MCF 10A (cell line): ENCODE data around the gene THAP4. TPM values are rescaled to one million over a fixed set of nuclear protein-coding genes. Genes with fewer than 3 reads are reported as not detected.

Experiments
- BruUV-seq: library from RNA; stranded (reverse); fragments of 400-500 nt; replicated peaks from 2 replicates; lab custom pipeline; 2021; lab: Mats Ljungman, UMichigan
- CTCF ChIA-PET: fragments of 300-600 bp; sonication (Branson Sonifier 250); formaldehyde crosslinking; extraction: SDS; loops from one replicate; lab custom pipeline; 2021; ENCODE audit warnings: antibody characterized with exemption, inconsistent platforms; lab: Yijun Ruan, JAX
- POLR2A ChIA-PET: fragments of 300-600, 350-650 bp; sonication (Branson Sonifier 250); formaldehyde crosslinking; extraction: SDS; loops from one replicate; lab custom pipeline; 2020; ENCODE audit warnings: antibody characterized with exemption, inconsistent platforms; lab: Yijun Ruan, JAX
- DNase-seq: peaks from one replicate; pipeline ENCODE4 v3.0.0-alpha.2; 2018; ENCODE audit not compliant: unreplicated experiment
- H3K27ac Mint-ChIP-seq: one replicate; pipeline ENCODE4 v1.8.0; 2022; ENCODE audit warnings: mild to moderate bottlenecking, low read depth, mixed read lengths; ENCODE audit not compliant: unreplicated experiment
- H3K27me3 Mint-ChIP-seq: one replicate; pipeline ENCODE4 v1.8.0; 2022; ENCODE audit warnings: mixed read lengths; ENCODE audit not compliant: insufficient read depth, unreplicated experiment
- H3K36me3 Mint-ChIP-seq: one replicate; pipeline ENCODE4 v1.8.0; 2022; ENCODE audit warnings: mild to moderate bottlenecking, moderate library complexity, mixed read lengths; ENCODE audit not compliant: insufficient read depth, unreplicated experiment
- H3K4me1 Mint-ChIP-seq: one replicate; pipeline ENCODE4 v1.8.0; 2022; ENCODE audit warnings: mixed read lengths; ENCODE audit not compliant: insufficient read depth, unreplicated experiment
- H3K4me3 Mint-ChIP-seq: one replicate; pipeline ENCODE4 v1.8.0; 2022; ENCODE audit warnings: mild to moderate bottlenecking, moderate library complexity, mixed read lengths; ENCODE audit not compliant: unreplicated experiment
- H3K9me3 Mint-ChIP-seq: one replicate; pipeline ENCODE4 v1.8.0; 2022; ENCODE audit warnings: mixed read lengths; ENCODE audit not compliant: unreplicated experiment
- CTCF ChIP-seq: fragments of 200-600 bp; IDR thresholded peaks from one replicate; pipeline ENCODE4 v1.8.0; 2022; ENCODE audit warnings: antibody characterized with exemption, mild to moderate bottlenecking; ENCODE audit not compliant: unreplicated experiment
- intact Hi-C: fragments of 100-400 bp; cut with micrococcal nuclease; formaldehyde crosslinking; loops from 2 replicates; pipeline ENCODE4 v1.14.1; 2022
- total RNA-seq: library from RNA; stranded (reverse); gene quantifications from 2 replicates; pipeline ENCODE4 v1.2.3, GENCODE V29; 2022

The THAP4 gene
- total RNA-seq, 1 experiment from 2014 or later: 91.8 TPM

GRCh38 chr2:241676665-241677064, 39.7 kb upstream of the THAP4 start:
- Mint-ChIP-seq H3K36me3 (peaks cover 43% of the 10 kb centered on the region), H3K9me3 (no peaks in the 10 kb centered on the region), H3K27ac (no peak overlapping the region), H3K4me3 (no peak overlapping the region), H3K27me3 (no peaks in the 10 kb centered on the region), H3K4me1 (peaks cover 6% of the 10 kb centered on the region)
- no peak for TF ChIP-seq CTCF
- intact Hi-C loops: no loop called here
- POLR2A ChIA-PET: interaction anchor here (0.5 kb wide), 2 partner anchors 119 to 205 kb away, joined by 3 to 5 read pairs; no protein-coding TSS in a partner anchor
- no TSS peak for BruUV-seq
- CTCF ChIA-PET: no interaction called here
- DNase-seq: no peak

GRCh38 chr2:241675885-241676284, 38.9 kb upstream of the THAP4 start:
- DNase-seq: no peak
- POLR2A ChIA-PET: interaction anchor here (0.5 kb wide), 1 partner anchor 205 kb away, joined by 5 read pairs; no protein-coding TSS in a partner anchor
- Mint-ChIP-seq H3K9me3 (no peaks in the 10 kb centered on the region), H3K27me3 (no peaks in the 10 kb centered on the region), H3K36me3 (peaks cover 39% of the 10 kb centered on the region), H3K4me1 (peaks cover 5% of the 10 kb centered on the region), H3K27ac (no peak overlapping the region), H3K4me3 (no peak overlapping the region)
- intact Hi-C loops: no loop called here
- CTCF ChIA-PET: interaction anchor here (0.8 kb wide), 1 partner anchor 202 kb away, joined by 4 read pairs; no protein-coding TSS in a partner anchor
- BruUV-seq: TSS peak; percentile 69
- TF ChIP-seq CTCF: no peak

- no peak for DNase-seq
- H3K4me3 Mint-ChIP-seq: no peak overlapping the region
- intact Hi-C loops: no loop called here
- no peak overlapping the region for H3K27ac Mint-ChIP-seq
- ChIA-PET POLR2A (no interaction called here), CTCF (interaction anchor here (0.8 kb wide), 1 partner anchor 14 kb away, joined by 5 read pairs; no protein-coding TSS in a partner anchor)
- TF ChIP-seq CTCF: no peak
- peaks cover 37% of the 10 kb centered on the region for H3K36me3 Mint-ChIP-seq
- H3K9me3 Mint-ChIP-seq: no peaks in the 10 kb centered on the region
- no TSS peak for BruUV-seq
- H3K27me3 Mint-ChIP-seq: no peaks in the 10 kb centered on the region
- H3K4me1 Mint-ChIP-seq: no peaks in the 10 kb centered on the region
These were observed 37.1 kb upstream of the THAP4 start for GRCh38 chr2:241673797-241674725.

- Mint-ChIP-seq H3K9me3 (no peaks in the 10 kb centered on the region), H3K27ac (no peak overlapping the region), H3K36me3 (peaks cover 40% of the 10 kb centered on the region), H3K4me3 (no peak overlapping the region), H3K27me3 (no peaks in the 10 kb centered on the region), H3K4me1 (no peaks in the 10 kb centered on the region)
- no peak for DNase-seq
- TF ChIP-seq CTCF: no peak
- BruUV-seq: no TSS peak
- CTCF ChIA-PET: interaction anchor here (0.8 kb wide), 1 partner anchor 13 kb away, joined by 5 read pairs; no protein-coding TSS in a partner anchor
- POLR2A ChIA-PET: no interaction called here
- intact Hi-C loops: no loop called here
These were observed 36.3 kb upstream of the THAP4 start for GRCh38 chr2:241673189-241673663.
